HL-60/S4 treated with retinoic acid at 250 ng/mL for 4 days and 3 days (cell line): ENCODE data around the gene TRAM2.

Experiments
- in situ Hi-C: fragments of 300-500 bp; cut with MboI; formaldehyde crosslinking; loops from 2 replicates; pipeline ENCODE4 v1.7.0; 2022; ENCODE audit warnings: low sequenced_read_pairs

The TRAM2 gene

DNA sequence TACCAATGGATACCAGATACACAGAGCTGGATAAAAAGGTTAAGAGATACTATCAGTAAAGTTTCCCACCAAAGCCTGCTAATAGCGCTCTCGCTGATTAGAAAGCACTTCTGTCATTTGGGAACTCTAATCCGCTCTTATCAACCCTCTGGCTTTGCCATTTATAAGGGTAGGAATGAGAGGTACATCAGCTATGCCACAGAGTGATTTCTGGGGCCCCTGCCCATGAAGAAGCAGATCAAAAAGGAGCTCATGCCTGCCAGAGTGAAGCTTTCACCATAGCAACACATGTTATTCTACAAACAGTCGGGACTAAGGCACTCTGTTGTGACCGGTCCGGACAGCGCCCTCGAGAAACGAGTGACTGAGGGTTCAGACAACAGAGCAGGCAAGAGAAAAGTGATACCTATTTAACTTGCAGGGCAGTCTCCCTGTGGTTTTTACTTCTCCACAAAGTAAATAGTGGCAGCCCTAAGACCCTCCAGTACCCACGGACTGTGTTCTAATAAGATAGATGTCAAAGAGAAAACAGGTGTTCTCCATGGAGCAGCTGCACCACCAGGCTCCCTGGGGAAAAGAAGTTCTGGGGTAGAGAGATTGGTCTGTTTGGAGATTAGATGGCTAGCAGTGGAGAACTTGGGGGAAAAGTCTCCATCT is 5.6 kb downstream of the TRAM2 start:
- in situ Hi-C loops: no loop called here

DNA sequence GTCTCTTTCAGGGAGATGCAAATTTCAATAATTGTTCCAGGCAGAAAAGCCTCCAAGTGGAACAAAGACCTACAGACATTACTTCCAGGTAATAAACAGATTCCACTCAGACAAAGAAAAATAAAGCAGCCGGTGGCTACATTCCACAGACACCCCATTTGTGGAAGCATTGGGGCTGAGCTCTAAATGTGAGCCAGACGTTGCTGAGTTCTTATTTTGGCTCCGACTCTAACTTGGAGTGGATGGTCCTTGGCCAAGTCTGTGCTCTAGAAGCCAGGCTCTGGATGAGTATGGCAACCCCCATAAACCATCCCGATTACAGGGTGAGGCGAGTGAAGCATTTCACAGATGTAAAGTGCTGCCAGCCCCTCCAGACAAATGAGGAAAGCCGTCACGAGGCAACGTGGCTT is 6.6 kb downstream of the TRAM2 start:
- in situ Hi-C loops: no loop called here

DNA sequence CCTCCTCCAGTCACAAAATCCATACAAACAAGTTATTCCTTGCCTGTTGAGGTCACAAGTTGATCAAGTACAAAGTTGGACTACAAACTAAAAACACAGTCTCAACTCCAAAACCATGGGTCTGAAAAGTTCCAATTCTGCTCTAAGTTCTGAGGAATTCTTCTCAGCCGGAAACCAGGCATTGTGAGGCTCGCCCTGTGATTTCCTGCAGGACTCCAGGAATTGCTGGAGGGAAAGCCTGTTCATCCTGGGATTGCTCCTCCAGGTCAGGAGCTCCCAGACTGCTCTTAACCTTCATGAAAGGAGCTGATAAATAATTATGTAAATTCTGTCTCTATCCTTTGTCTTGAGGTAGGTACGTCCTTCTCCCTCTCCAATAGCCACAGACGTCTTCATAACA is 8.5 kb downstream of the TRAM2 start:
- in situ Hi-C loops: no loop called here

DNA sequence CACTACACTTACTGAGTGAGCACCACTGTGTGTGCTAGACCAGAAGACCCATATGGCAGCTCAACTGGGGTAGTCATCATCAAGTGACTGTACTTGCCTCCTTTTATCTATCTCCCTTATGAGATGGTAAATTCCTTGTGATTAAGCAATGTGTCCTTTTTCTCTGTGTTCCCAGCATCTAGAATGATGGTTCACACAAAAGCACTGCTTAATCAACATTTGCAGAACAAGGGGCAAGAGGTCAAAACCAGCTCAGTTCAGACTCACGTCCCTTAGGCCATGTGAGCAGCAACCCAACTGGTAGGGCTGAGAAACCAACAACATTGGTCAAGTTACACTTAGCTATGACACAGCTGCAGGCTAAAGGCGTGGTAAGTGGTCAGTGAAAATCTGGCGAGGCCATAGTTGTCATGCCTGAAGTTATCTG is 10.0 kb downstream of the TRAM2 start:
- in situ Hi-C loops: no loop called here

DNA sequence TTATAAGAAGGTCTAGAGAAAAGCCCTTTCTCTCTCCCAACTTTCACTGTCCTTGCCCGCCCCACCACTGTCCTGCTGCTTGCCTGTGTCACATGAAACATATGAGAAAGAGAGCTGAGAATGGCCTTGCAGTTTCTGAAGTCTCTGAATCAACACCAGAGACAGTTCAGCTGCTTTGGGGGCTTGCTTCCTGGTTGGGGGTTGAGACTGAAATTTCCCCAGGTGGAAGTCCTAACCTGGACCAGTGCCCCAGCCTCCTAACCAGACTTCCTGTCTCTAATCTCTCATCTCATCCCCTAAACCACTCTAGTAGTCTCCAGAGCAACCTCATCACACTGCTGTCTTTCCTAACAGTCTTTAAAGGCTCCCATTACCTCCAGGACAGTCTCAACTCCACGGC is 10.7 kb downstream of the TRAM2 start:
- in situ Hi-C loops: no loop called here

DNA sequence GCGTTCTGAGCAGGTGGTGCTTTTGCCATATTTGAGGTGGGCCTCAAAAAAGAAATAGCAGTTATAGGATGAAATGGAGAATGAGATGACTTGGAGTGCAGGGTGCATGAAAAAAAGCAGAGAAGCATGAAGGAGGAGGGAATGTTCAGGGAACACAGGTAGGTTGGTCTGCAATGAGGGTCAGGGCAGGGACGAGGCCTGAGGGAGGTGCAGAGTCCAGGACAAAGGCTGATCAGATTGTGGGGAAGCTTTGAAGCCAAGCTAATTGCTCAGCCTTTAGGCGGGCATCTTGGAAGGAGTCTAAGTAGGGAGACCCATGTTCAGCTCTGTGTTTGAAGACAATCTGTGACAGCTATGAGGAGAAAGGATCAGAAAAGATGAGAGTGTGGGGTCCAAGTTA is 12.0 kb downstream of the TRAM2 start:
- in situ Hi-C loops: no loop called here

DNA sequence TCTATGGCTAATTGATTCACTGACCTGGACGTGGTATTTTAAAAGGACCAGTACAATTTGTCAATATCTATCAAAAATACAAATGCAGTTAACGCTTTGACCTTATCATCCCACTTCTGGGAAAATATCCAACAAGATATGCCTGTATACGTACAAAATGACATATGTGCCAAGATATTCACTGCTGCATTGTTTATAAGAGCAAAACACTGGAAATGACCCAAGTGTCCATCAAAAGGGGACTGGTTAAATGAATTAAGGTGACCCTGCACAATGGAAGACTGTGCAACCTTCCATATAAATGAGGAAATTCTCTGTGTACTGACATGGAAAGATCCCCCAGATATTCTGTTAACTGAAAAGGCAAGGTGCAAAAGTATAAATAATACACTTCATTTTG is 13.9 kb downstream of the TRAM2 start:
- in situ Hi-C loops: no loop called here

DNA sequence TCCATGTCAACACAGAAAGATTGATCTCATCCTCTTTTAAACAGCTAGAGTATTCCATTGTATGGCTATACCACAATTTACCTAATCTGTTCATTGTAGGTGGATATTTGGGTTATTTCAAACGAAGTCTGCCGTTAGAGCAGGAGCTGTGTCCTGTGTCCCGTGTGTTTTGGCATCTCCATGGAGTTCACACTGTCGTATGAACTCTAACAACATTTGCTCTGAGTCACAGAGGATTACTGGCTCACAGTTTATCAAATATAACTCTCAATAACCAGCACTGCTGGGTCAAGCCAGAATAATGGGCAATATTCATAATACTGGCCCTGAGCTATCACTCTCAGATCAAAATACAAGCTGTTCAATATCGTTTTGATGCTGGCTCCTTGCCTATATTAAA is 16.4 kb downstream of the TRAM2 start:
- in situ Hi-C loops: no loop called here

DNA sequence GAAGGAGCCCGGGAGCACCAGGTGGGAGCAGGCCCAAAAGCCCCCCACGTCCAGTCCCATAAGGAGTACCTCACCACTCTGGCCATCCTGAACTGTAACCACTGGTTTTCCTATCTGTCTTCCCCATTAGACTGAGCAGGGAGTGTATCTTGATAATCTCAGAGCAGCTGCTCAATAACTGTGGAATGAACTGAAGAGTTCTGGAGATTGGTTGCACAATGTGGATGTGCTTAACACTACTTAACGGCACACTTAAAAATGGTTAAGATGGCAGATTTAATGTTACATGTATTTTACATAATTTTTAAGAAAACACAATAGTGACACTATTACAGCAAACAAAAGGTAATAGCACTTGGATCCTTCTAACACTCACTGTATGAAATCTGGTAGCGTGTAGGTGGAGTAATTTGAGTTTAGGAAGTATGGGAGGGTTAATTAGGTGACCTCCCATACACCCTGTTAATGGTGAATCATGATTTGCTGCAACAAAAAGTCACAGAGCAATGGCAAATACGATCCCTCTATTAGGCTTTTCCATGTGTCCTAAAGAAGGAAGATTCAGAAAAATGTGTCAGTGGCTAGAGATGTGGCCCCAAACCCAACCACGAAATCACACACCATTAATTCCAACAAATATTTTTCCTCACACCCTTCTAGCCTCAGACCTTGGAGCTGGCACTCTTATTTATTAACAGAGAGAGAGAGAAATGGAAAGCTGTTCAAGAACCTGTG is 18.4 kb downstream of the TRAM2 start:
- in situ Hi-C loops: no loop called here

DNA sequence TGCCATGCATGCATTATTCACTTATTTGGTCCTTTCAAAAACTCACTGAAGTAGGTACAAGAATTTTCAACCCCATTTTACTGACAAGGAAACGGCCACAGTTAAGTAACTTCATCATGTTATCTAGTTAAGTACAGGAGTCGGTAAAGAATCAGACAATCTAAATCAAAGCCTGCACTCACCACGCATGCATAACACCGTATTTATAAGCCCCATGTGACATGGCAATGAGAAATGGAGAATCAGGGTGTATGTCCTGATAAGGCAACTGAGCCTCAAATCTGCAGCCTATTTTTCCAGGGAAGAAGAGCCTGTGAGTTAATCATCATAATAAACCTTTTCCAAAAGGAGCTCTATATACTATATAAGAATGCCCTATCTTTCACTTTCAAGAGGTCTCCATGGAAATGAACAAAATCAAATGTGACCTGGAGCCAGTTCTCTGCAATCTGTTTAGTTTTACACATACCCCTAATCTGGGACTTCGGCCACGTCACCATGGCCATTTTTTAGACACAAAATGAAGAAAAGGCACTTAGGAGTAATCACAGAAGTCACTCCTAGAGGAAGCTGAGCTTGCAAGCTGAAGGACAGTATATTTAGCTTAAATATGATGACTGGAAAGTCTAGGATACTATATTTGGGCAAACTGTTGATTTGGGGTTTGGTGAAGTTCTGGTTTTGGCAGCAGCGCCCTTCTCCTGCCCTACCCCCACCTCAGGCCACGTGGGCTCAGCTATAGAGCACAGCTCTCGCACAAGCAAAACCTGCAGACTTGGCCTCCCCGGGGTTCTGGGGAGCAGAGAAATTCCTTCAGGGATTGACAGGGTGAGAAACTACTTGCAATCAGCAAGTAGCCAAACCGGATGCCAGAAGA is 19.2 kb downstream of the TRAM2 start:
- in situ Hi-C loops: no loop called here

DNA sequence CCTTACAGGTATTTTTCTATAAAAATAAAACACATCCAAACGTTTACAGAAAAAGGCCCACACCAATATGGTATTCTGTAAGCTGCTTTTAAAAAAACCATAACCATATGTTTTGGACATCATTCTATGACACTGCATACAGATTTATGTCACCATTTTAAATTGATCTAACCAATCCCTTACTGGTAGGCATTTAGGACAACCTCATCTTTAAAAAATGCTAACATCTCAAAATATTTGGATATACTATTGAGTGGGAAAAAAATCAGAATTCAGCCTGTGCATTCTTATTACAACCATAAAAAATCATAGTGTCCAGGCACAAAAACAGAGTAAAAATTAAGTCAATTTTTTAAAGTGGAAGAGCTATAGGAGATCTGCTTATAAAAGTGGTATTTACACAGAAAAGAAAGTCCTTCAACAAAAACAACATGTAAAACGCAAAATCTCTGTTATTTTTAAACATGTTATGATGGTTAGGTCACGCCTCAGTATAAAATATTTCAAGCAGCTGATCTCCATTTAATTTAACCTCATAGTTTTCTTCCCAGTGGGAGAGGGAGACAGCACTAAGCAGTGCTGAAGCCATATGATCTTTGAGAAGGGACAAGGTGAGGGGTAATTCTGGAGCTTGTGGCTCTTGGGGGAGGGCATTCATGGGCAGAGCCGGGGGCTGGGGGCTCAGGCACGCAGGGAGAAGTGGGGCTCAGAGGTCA is 21.2 kb downstream of the TRAM2 start:
- in situ Hi-C loops: no loop called here

DNA sequence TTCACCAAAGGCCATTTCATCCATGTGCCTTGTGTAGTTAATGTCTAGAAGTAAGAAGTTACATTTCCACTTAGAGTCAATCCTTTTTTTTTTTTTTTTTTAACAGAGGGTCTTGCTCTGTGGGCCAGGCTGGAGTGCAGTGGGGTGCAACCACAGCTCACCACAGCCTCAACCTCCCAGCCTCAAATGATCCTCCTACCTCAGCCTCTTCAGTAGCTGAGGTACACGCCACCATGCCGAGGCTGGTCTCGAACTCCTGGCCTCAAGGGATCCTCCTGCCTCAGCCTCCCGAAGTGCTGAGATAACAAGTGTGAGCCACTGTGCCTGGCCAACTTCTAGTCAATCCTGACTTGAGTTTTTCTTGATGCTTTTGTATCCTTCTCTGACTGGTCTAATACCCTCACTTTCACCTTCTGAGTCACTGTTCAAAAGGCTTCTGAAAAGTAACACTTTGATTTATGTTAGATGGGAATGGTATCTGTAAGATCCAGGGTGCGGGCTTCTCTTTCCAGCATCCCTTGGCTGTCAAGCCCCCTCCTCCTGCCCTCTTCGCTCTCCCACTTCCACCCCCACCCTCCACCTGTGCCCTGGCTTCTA is 22.1 kb downstream of the TRAM2 start:
- in situ Hi-C loops: no loop called here

DNA sequence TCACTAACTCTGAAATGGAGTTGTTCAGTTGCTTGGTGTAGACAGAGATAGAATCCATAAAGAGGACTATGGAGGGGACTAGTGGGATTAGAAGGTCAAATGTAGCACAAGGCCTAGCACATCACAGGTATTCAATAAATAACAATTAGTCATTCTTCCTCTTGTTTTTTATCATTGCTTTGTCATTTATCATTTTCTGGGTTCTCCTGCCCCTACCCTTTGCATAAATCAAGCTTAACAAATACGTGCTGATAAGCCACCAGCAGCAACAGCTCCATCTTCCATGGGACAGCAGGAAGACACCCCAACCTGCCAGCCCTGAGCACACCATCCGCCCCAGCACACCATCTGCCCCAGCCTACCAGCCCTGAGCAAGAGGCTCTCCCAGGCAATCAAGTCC is 23.1 kb downstream of the TRAM2 start:
- in situ Hi-C loops: no loop called here

DNA sequence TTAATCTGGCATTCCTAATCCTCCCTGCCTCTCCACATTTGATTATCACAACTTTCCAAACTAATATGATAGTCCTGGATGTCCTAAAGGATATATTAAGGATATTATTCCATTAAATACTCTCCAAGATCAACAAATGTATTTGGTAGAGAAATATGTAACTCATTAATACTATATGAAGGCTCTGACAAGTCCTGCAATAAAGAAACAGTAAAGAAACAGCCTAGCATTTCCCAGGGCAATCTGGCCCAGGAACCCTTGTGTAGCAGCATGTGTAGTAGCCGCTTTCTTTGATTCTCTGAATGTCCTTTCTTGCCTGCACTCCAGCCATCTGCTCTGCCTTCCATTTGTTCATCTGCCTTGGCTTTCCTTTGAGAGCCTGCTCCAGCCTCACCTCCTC is 23.7 kb downstream of the TRAM2 start:
- in situ Hi-C loops: no loop called here

DNA sequence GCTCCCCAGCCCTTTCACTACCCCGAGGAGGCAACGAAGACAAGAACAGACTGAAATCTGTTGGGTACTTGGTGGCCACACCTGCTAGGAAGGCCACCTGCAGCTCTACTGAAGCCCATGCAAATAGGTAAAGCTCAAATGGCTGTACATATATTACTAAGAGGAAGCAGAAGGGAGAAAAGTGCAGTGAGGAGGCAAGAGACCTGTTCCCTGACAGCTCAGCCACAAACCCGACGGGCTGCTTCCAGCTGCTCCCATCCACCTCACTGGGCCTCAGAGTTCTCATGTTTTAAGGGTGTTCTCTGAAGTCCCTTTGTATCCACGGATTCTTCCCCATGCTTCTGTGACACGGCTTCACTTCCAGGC is 24.6 kb downstream of the TRAM2 start:
- in situ Hi-C loops: no loop called here

DNA sequence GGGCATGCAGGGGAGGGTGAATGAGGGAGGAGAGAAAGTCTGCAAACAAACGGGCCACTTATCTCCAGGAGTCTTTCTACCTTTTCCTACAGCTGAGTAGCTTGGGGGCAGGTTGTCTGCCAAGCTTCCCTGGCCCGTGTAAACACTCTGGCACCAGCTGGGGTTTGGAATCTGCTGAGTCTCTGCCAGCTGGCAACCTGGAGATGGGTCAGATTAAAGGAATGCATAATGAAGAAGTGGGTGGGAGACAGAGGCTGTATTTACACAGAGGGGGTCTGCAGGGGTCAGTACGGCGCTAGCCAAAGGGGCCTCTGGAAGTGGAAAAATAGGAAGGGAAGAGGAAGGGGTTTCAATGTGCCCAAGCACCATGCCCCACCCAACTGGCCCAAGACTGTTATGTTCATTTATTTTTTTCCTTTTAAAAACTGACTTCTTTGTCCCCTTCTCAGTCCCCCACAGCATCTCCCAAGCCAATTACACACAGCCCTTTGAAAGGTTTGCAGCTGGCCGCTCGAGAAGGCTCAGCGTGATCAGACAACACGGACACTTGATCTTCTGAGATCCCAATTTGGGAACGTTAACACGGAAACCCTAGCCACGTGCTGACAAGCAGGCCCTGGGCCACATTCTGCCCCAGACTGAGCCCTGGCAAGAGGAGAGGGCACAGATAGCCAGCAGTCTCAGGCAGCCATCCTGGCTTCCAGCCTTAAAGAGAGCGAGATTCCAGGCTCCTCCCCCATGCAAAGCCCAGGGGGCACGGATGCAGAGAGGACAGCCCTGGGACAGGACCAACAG is 25.2 kb downstream of the TRAM2 start:
- in situ Hi-C loops: no loop called here

DNA sequence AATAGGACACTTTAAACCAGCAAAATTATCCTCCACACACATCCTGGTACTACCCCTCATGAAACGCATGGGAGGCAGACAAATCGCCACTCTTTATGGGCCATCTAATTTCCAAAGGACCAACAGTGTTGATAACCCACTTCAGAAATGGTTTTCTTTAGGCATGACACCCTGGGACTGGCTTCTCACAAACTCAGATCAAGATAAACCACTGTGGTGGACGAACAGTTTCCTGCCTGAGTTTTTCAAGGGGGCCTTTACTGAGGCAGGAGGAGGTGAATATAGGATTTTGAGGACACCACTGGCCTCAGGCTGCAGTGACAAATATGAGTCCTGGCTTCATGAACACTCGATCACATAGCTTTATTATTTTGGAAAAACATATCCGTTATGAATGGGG is 26.0 kb downstream of the TRAM2 start:
- in situ Hi-C loops: no loop called here

DNA sequence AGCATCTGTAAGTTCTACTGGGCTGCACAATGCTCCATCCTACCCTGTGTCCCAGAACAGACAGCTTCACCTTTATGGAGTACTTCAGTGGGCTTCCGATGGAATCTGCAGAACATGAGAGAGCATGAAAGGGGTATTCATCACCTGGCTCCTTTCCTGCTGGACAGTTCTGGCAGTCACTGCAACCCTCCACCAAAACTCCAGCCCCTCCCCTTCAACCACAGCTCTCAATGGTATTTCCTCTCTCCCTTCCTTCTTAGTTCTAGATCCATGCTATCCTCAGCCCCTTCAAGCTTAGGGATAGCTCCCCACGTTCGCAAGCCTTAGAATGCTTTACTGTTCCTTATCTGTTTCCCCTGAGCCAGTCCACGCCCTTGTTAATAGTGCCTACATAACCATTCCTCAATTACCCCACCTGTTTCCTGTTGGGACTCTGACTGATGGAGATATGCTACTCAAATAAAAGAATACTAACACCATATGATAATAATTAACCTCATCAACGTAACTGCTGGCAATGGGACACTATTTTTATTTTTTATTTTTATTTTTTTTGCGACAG is 26.8 kb downstream of the TRAM2 start:
- in situ Hi-C loops: no loop called here

DNA sequence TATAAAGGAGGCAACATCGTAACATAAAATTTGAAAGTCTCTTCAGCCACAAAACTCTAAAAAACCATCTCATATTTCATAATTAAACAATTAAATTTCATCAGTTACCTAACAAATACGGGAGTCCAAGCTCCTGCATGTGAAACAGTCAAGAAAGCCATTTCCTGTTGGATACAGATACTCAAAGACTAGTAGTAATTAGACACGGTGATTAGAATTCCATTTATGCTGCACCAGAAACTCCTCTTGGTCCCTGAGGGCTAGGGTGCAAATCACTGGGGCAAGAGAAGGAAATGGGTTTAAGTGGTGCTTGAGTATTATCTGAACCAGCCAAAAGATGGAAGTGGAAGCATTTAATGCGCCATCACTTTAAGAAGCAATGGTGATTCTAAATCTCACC is 27.4 kb downstream of the TRAM2 start:
- in situ Hi-C loops: no loop called here

DNA sequence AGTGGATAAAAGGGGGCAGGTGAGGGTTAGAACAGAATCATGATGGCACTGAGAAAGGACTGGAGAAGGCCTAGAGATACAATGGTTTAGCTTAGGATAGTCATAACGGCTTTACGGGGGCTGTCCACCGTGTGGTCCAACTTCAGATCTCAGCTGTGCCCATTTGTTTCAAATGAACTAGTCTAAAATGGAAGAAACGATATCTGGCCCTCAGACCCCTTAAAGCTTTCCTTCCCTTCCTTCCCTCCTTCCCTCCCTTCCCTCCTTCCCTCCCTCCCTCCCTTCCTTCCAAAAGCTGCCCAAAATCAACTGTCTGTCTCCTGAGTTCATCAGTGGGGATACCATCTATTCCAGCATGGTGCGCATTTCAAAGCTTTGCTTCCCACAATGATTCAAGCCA is 27.9 kb downstream of the TRAM2 start:
- in situ Hi-C loops: no loop called here
